Myocyte (in vitro differentiated cells): Measurements from ENCODE around the gene MXI1. TPM values are rescaled to one million over a fixed set of nuclear protein-coding genes. Genes with fewer than 3 reads are reported as not detected.

Experiments used
- DNase-seq: peaks from one replicate; pipeline ENCODE4 v3.0.0-alpha.2; 2012; ENCODE audit warnings: low read depth
- polyA plus RNA-seq: library from polyadenylated mRNA; unstranded; fragments of >200 nt; gene quantifications from one replicate; pipeline ENCODE4 v1.2.1, GENCODE V29; 2012; ENCODE audit warnings: missing spikeins
- total RNA-seq: library from RNA; depleted of rRNA; stranded (reverse); fragments of >200 nt; gene quantifications from 2 replicates; pipeline ENCODE4 v1.2.3, GENCODE V29; 2014

Gene MXI1
- total RNA-seq, result 18.5 and 22.9 TPM in 2 replicates
- 17.4 TPM for polyA plus RNA-seq

DNA sequence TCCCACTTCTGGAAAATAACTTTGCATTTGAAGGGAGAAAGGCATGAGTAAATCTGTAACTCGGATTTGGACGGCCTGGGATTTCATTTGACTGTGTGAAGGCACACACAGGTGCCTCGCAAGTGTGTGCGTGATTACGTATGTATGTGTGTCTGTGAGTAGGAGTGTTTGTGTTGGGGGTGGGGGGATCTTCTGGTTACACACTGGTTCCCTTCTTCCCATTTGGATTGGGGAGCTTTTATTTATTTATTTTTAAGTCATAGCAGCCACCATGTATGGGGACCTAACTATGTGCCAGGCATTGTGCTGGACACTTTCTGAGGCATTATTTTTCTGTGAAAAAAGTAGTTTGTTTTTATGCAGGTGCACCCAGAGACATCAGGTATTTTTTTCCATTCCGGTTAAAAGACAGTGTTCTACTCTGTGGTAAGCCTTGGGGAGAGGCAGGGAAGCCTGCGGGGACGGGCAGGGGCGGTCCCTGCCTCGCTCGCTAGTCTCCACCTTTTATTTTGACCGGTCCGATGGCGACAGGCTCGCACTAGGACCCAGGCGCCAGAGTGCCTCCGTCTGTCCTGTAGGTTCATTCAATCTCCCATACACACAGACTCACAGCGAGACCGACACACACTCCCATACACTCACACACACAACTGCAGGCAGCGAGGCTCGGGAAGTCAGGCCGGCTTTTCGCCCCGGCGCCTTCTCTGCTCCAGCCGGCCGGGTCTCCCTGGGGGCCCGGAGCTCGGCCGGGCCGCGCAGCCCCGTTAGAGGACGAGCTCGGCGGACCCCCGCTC, at the start of gene MXI1:
Gene MXI1, plus strand, starts transcription at position 595 of the 794 bp plus-strand sequence. CDS start 204 bp downstream, outside the sequence.
- peak; percentile 81 for DNase-seq

DNA sequence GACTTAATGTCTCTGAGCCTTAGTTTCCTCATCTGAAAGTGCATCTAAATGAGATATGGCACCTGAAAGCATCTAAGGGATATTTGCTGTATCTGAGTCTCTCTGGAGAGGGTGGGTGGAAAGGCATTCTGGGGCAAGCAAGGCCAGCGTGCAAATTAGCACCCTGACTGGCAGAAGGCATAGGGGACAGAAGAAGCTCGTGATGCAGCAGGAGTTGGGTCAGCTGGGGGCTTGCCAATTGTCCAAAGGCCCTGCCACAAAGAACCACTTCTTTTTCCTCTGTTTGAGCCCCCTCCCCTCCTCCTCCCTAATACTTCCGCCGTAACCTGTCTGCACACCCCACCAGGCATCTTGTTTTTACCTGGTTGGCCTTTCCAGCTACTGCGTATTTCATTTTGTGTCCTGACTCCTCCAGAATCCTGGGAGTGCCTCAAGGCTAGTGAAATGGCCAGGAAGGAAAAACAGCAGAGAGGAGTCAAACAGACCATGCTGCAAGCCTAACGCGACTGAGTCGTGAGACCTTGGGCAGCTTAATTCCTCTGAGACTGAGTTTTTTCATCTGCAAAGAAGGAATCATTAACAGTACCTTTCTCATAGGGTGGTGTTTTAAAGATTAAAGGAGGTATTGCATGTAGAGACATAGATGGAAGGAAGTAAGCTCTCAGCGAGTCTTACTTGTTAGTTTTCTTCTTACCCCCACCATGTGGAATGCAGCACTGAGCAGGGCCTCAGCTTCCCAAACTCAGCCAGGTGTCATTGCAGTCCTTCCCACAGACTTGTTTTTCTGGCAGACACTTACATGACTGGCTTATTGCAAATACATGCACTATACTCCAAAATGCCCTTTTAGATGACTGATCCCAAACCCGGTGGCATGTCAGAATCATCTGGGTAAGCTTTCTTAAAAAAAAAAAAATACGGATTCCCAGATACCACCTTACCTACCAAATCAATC, 49.1 kb upstream of the MXI1 start:
- DNase-seq, result no peak

DNA sequence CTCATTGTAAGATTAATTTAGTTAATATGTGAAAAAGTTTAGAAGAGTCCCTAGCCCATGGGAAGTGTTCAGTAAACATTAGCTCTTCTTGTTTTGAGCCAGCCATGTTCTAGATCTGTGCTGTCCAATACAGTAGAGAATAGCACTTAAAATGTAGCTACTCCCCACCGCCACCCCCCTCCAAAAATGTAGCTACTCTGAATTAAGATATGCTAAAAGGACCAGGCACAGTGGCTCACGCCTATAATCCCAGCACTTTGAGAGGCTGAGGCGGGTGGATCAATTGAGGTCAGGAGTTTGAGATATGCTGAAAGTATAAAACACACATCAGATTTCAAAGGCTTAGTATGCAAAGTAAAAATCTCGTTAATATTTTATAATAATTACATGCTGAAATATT, 47.3 kb upstream of the MXI1 start:
- no peak for DNase-seq

DNA sequence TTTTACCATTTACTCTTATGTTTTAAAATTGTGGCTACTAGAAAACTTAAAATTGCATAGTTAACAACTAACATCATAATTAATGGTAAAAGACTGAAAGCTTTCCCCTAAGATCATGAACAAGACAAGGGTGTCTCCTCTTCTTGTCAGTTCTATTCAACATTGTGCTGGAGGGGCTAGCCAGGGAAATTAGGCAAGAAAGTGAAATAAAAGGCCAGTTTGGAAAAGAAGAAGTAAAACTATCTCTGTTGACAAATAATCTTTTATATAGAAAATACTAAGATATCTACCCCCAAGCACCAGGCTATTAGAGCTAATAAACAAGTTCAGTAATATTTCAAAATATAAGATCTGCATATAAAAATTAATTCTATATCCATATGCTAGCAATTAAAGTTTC, 46.9 kb upstream of the MXI1 start:
- DNase-seq, result no peak

DNA sequence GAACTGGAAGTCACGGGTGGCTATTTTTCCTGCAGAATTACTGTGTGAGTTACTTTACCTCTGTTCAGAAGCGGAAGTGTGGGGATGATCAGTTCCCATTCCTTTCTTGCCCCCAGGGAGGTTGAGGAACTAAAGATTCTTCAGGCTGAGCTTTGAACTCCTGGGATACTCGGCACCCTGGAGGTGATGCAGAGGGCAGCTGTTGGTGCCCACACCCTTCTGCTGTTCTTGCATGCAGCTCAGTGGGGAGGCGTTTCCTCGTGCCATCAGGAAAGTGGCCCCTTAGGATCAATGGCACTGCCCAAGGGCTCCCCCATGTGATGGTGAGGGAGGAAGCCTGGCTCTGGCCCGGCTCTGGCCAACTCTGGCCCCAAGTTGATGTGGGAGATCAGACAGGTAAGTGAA, 44.7 kb upstream of the MXI1 start:
- DNase-seq, result no peak

DNA sequence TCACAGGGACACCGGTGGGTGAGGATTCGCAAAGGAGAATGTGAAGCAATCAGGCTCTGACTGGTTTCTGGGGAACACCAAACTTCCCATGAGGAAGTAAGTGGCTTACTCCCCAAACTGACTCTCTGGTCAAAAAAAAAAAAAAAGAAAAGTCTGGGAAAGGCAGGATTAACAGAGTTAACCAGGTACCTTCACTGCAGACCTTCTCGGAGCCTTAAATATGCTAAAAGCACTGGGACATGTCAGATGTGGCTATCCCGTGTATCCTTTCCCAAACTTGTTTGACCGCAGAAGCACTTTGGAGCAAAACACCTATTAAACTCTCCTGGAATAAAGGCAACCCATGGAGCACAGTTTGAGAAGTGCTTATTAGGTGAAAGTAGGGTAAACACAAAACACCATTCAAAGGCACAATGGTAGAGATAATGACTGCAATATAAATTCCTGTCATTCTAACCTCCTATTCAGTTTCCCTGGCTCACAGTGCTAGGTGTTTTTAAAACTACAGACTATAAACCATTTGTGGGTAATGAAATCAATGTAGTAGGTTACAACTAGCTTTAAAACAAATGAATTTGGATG, 44.1 kb upstream of the MXI1 start:
- no peak for DNase-seq

DNA sequence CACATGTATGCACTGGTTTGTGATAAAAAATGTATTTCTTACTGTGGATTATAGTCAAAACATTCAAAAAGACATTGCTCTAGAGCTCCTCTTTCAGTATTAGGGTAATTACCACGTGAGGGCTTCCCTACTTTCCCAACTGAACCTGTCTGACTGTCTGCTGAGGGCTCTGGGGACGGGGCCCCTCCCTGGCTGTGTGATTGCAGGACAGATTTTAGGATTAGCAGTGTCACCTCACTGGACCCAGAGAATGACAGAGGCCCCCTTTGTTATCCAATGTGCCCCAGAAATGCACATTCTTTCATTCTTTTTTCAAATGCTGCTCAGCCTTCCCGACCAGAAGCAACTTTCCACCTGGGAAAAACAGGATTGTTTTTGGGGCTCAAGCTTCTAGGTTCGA, 43.6 kb upstream of the MXI1 start:
- DNase-seq, result no peak

DNA sequence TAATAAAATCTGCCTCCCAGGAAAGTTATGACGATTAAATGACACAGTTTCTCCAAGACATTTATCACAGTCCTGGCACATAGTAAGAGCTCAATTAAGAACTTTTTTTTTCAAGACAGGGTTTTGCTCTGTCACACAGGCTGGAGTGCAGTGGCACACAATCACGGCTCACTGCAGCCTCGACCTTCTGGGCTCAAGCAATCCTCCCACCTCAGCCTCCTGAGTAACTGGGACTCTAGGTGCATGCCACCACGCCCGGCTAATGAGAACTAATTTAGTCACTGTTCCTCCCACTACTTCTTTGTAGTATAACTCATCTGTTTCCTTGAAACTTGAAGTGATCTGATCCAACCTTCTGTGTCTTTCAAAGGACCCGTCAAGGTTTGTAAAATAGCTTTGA, 42.2 kb upstream of the MXI1 start:
- DNase-seq, result no peak

DNA sequence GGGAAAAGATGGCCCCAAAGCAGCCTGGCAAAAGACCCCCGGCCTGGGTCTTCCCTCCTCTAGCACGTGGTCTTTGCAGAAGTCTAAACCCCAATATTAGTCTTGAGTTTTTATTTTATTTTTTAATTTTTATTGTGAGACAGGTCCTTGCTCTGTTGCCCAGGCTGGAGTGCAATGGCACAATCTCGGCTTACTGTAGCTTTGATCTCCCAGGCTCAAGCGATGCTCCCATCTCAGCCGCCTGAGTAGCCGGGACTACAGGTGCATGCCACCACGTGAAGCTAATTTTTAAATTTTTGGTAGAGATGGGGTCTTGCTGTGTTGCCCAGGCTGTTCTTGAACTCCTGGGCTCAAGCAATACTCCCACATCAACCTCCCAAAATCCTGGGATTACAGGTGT, 40.3 kb upstream of the MXI1 start:
- DNase-seq, result no peak

DNA sequence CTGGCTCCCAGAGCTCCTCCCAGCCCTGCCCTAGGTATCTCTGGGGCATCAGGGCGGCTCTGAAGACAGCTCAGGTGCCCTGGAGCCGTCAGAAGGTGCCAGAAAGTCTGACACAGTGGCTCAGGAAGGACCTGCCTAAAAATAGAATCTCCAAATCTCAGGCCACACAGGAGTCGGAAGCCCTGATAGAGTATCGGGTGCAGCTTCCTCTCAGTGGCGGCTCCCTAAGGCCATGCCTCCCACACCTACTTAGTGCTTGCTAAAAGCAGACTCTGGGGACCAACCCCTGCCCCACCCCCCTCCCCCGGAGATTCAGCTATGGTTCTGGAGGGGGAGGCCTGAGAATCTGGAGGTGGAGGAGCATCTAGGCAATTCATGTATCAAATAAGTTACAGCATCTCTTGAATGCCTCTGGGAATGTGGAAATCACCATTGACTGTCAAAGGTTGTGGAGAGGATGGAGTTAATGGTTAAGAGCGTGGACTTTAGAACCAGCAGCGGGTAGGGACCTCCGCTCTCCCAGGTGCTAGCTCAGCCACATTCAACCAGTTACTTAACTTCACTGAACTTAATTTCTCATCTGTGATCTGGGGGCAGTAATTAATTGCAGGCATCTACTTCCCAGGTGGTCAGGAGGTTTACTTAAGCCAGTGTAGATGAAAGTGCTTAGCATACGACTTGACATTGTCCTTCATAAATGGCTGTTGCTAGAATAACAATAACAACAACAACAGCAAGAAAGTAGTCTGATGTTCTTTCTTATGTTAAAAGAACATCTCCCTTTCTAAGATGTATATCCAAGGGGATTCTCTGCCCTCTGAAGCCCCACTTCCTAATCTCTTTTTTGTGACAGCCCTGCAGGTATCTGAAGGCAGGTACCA, 38.6 kb upstream of the MXI1 start:
- no peak for DNase-seq

DNA sequence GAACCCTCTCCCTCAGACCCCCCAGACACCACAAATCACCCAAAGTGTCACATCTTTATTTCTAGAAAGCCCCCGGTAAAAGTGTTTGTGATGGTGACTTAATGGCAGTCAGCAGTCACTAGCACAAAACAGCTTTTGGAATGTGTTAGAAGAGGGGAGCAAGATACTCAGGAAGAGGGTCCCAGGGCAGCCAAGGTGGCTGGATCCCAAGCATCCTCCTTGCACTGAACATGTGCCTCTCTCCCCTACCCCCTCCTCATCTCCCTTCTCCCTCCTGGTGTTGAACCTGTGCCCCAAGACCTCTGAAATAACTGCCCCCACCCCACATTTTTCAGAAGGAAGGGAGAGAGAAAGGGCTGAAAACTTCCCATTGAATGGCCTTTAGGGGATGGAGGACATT, 37.8 kb upstream of the MXI1 start:
- DNase-seq, result no peak

DNA sequence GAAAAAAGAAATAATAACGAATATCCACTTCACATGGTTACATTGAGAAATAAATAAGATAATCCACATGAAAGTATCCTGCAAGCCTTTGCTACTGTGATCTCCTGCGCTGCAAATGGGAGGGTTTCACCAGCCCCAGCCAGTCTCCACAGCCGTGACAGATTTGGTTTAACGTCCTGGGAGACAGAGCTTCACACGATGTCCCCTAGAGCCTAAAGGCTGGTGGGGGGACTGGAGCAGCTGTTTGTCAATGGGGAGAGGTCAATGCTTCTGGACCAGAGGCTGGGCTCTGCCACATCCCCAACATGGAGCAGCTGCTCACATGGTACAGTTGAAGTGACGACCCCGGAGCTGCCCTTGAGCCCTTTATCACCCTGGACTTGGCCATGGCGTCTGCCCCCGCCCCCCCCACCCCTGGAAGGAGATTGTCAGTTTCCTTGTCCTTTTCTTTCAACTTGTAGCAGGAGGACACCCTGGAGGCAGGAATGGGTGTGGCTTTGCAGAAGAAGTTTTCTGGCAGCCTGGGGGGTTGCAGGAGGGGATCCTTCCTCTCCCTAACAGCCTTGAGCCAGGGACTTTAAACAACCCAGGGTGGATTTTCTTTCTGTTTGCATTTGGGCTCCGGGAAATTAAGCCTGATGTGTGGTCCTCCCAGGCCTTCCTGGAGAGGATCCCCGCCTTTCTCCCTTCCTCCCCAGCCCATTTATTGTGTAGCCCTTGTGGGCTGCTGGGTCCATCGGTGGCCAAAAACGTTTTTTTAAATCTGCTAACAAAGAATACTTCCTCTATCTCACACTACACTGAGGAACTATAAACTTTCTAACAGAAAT, 37.0 kb upstream of the MXI1 start:
- DNase-seq, result no peak

DNA sequence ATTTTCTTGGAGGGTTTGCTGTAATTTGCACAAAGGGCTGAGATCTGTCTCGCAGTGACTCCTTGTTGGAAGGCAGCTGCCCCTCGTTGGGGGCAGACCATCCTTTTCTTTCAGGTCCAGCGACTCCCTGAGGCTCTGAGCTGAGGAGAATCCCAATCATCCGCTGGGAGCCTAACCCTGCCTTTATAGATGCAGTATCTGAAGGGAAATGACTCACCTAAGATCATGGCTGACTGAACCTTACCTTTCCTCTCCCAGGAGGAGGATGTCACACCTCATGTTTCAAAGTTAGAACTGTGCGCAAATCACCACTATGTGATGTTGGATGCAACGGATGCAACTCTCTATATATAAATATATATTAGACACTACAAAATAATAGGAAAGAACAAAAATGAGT, 36.4 kb upstream of the MXI1 start:
- no peak for DNase-seq

DNA sequence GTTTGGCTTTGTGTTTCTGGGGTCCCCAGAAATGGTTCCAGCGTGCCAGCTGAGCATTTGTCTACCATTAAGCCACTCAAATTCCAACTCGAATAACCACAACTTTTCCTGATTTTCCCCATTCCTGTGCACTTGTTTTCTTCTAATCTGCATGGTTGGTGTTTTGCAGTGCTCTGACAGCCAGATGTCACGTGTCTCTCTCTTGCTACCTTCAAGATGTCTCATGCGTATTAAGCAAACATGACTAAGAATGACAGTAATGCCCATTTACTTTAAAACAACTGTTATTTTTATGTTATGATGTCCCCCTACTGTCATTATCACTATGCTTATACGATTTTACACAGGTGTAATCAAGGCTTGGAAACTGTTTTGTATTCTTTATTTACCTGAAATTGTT, 35.2 kb upstream of the MXI1 start:
- DNase-seq, result no peak

DNA sequence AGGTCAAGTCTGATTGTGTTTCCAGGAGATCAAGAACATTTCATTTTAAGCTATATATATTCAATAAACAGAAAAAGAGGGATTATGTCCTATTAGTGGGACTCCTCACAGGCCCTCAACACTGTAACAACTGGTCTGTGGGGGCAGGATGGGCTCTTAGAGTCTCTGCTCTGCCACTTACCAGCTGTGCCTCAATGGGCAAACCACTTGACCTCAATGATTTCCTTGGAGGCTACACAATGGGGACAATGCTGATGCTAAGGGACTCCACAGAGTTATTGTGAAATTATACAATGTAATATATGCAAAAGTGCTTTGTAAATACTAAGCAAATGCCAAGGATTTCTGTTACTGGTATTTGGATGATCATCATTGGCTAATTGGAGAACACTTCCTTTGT, 33.2 kb upstream of the MXI1 start:
- no peak for DNase-seq

DNA sequence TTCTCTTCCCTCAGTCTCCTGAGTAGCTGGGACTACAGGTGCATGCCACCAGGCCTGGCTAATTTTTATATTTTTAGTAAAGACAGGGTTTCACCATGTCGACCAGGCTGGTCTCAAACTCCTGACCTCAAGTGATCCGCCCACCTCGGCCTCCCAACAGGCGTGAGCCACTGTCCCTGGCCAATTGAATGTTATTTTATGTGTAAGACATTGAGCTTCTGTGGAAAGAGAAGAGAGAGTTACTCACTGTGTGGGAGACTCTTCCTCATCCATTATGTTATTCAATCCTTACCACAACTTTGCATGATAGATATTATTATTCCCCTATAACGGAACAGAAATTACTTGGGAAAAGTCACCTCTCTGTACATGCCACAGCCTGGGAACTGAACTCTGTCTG, 32.6 kb upstream of the MXI1 start:
- DNase-seq, result no peak

DNA sequence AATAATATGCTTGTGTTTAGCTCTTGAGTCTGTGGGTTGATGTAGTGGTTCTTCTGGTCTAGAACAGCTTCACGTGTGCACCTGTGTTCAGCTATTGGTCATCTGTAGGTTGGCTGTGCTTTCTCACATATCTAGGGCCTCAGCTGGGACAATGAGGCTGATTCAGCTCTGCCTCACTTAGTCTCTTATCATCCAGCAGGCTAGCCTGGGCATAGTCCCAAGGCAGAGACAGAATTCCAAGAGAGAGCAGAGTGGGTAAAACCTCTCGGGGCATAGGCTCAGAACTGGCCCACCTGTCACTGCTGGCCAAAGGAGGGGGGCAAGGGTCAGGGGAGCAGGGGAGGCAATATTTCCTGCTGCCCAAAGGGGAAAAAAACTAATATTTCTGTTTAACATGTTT, 32.0 kb upstream of the MXI1 start:
- DNase-seq, result peak; percentile 41

DNA sequence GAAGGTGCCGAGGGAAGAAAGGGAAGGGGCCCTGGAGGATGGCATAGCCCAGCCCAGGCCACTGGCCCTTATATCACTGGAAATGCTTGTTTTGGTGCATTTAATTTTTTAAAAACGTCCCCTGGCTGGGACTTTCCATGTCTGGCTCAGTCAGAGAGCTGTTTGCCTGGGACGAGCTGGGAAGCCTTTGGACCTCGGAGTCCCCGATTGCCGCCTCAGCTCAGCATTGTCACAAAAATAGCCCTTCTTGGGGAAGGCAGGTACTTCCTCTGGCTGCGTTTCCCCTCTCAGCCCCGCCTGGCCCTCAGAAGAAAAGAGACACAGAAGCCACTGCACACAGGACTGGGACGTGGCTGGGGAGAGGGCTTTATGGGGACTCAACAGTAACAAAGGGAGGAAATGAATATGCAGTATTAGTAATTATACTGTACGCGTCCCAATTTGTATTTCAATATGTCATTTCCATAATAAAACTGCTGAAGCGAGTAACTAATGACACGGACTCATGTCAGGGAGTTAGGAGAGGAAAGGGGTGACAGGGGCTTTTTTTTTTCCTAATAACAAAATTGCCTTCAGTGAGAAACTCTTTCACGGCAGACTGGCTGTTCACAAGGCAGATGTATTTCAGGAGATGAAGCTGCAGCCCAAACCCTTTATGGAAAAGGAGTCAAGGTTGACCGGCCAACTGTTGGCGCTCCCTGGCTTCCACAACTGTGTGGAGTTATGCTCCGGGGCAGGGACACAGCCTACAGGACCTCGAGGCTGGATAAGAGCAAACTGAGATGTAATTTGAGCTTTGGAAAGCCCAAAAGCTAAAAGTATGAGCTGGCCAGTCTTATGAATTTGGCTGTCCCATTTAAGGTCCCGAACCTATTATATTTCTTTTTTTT, 31.0 kb upstream of the MXI1 start:
- DNase-seq, result no peak

DNA sequence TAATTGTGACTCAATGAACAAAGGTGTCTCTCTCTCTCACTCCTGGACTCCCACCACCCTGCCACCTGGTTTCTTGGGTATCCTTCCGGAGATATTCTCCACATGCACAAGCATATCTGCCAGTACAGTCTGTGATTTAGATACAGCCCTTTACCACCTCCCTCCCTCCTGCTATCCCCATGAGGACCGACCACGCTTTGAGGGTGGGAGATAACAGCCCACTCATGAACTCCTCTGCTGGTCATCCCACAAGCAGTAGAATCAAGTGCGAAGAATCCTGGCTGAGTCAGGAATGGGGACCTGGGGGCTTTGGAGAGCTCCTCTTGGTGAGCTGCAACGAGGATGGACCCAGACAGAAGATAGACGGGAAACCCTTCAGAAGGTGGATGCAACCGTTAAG, 28.2 kb upstream of the MXI1 start:
- DNase-seq, result no peak
